Adrenal gland (tissue), 12 donors: ENCODE results near the gene FAM156B. TPM values are rescaled to one million over a fixed set of nuclear protein-coding genes. Genes with fewer than 3 reads are reported as not detected.

ENCODE experiments used
- polyA plus RNA-seq, 3 donors: library from polyadenylated mRNA; stranded (reverse); fragments of 200-250 nt in 2 of 3; fragments of 350-450 nt in 1 of 3; fragmentation: Illumina TruSeq in 1 of 3; extraction: RNeasy Lipid Tissue Mini Kit (QIAGEN cat#74804) in 1 of 3; gene quantifications; one replicate each; pipeline ENCODE4 v1.2.3, GENCODE V29; 2013 to 2014
- total RNA-seq, 9 donors: library from RNA; depleted of rRNA in 4 of 9; stranded (reverse); fragments of >200 nt in 4 of 9; fragments of 120-200 nt in 1 of 9; fragmentation: NEBNext Ultra II Directional in 1 of 9; extraction: Animal tissue kit (Norgen Biotek cat#: 25700) in 1 of 9; gene quantifications; one replicate each; pipeline versions ENCODE4 v1.1.0 to v1.2.4, GENCODE V29; 2013 to 2023
- donor health status: healthy with polysubstance abuse.
- donor health status: Bipolar disorder and iron deficiency.
- donor health status: DM: yes; HTN: yes; CAD: no.
- donor health status: DM: no; HTN: no; CAD: no.
- donor health status: DM: no; HTN: no; CAD: no.
- donor health status: DM: yes; HTN: yes; CAD: no.

FAM156B gene
- total and polyA plus RNA-seq, 12 donors = 2.1 to 203 (median 27.9) TPM

Other genes starting within 250 kb of the FAM156B start
- not detected for gene SSX7, start 242.4 kb upstream of the FAM156B start, total RNA-seq
- not detected for gene SSX7, start 242.4 kb upstream of the FAM156B start, polyA plus RNA-seq
- not detected for gene SSX2, start 190.2 kb upstream of the FAM156B start, total RNA-seq
- gene SSX2, start 190.2 kb upstream of the FAM156B start, polyA plus RNA-seq = not detected
- gene SSX2B, start 146.1 kb upstream of the FAM156B start, total RNA-seq = not detected
- not detected for gene SSX2B, start 146.1 kb upstream of the FAM156B start, polyA plus RNA-seq
- gene SPANXN5, start 99.9 kb upstream of the FAM156B start, total RNA-seq = not detected
- gene SPANXN5, start 99.9 kb upstream of the FAM156B start, polyA plus RNA-seq = not detected
- gene XAGE5, start 86.0 kb upstream of the FAM156B start, total RNA-seq = not detected
- not detected for gene XAGE5, start 86.0 kb upstream of the FAM156B start, polyA plus RNA-seq
- not detected for gene XAGE3, start 29.2 kb upstream of the FAM156B start, total RNA-seq
- not detected for gene XAGE3, start 29.2 kb upstream of the FAM156B start, polyA plus RNA-seq
- 10 to 100 TPM in 8 of 9 donors, 1 to 10 TPM in 1; 4.4 to 37.9 (median 23.0) TPM for gene FAM156A, start 61.2 kb downstream of the FAM156B start, total RNA-seq
- 10 to 100 TPM; 14.6 to 56.0 (median 34.5) TPM for gene FAM156A, start 61.2 kb downstream of the FAM156B start, polyA plus RNA-seq
- gene GPR173, start 151.5 kb downstream of the FAM156B start, total RNA-seq = 1 to 10 TPM in 8 of 9 donors, under 1 TPM in 1; 0.61 to 5.0 (median 2.1) TPM
- gene GPR173, start 151.5 kb downstream of the FAM156B start, polyA plus RNA-seq = 1 to 10 TPM; 2.1 to 4.7 (median 4.0) TPM
- gene TSPYL2, start 185.0 kb downstream of the FAM156B start, total RNA-seq = 100 to 1,000 TPM in 2 of 9 donors, 10 to 100 TPM in 7; 35.5 to 107 (median 85.5) TPM
- gene TSPYL2, start 185.0 kb downstream of the FAM156B start, polyA plus RNA-seq = 100 to 1,000 TPM; 168 to 536 (median 308) TPM
- gene KANTR, start 196.8 kb downstream of the FAM156B start, total RNA-seq = 10 to 100 TPM in 4 of 9 donors, 1 to 10 TPM in 5; 4.1 to 21.2 (median 7.6) TPM
- gene KANTR, start 196.8 kb downstream of the FAM156B start, polyA plus RNA-seq = 10 to 100 TPM in 2 of 3 donors, 1 to 10 TPM in 1; 3.6 to 27.8 (median 12.5) TPM